Mucosa of descending colon (tissue), 3 donors: ENCODE results near the gene SMIM13. TPM values are rescaled to one million over a fixed set of nuclear protein-coding genes. Genes with fewer than 3 reads are reported as not detected.

Experiments used
- ATAC-seq: fragments of 200-7000 bp; cut with Tn5 transposase; one replicate; pipeline ENCODE4 v1.9.1; 2020; ENCODE audit warnings: mild to moderate bottlenecking, moderate library complexity
- DNase-seq, 3 donors: peaks; one replicate each; pipeline ENCODE4 v3.0.0-alpha.2; 2020
- H3K36me3 ChIP-seq: fragments of 200-600 bp; one replicate; pipeline ENCODE4 v1.8.0; 2021; ENCODE audit warnings: low read depth, mild to moderate bottlenecking
- H3K4me1 ChIP-seq: fragments of 200-600 bp; one replicate; pipeline ENCODE4 v1.8.0; 2021; ENCODE audit warnings: low read depth, mild to moderate bottlenecking
- H3K4me3 ChIP-seq: fragments of 200-600 bp; one replicate; pipeline ENCODE4 v1.8.0; 2021; ENCODE audit warnings: mild to moderate bottlenecking
- H3K9me3 ChIP-seq: fragments of 200-600 bp; one replicate; pipeline ENCODE4 v1.8.0; 2021; ENCODE audit warnings: mild to moderate bottlenecking
- CTCF ChIP-seq: fragments of 200-600 bp; IDR thresholded peaks from one replicate; pipeline ENCODE4 v1.8.0; 2022; ENCODE audit warnings: antibody characterized with exemption, mild to moderate bottlenecking
- intact Hi-C, 2 donors: fragments of 100-400 bp; cut with DNase I in 1 of 2; cut with micrococcal nuclease in 1 of 2; formaldehyde crosslinking; loops; one replicate each; pipeline versions ENCODE4 v1.11.0 to v1.11.1; 2022; cut with DNase I, micrococcal nuclease
- total RNA-seq, 3 donors: library from RNA; stranded (reverse); fragmentation: NEBNext Ultra II Directional in 2 of 3; extraction: Animal tissue kit (Norgen Biotek cat#: 25700) in 2 of 3; gene quantifications; one replicate each; pipeline versions ENCODE4 v1.2.1 to v1.2.4, GENCODE V29; 2021 to 2023
- donor health status: DM: no; HTN: no; CAD: no; lungs with moderate emphysema.
- donor health status: DM: no; HTN: no; CAD: no.
- donor health status: DM: no; HTN: yes; CAD: no.

SMIM13 gene
- total RNA-seq, 3 donors from 2014 or later, result 5.4 to 10.9 (median 5.6) TPM

GRCh38 chr6:11151488-11151887, 57.9 kb downstream of the SMIM13 start:
- H3K4me1 ChIP-seq, result no peaks in the 10 kb centered on the region
- no peak for DNase-seq
- H3K36me3 ChIP-seq, result no peaks in the 10 kb centered on the region
- H3K9me3 ChIP-seq, result no peaks in the 10 kb centered on the region
- ATAC-seq, result no peak
- intact Hi-C loops, result no loop called here
- TF ChIP-seq CTCF, result no peak
- H3K4me3 ChIP-seq, result no peak overlapping the region

GRCh38 chr6:11152581-11152980, 58.9 kb downstream of the SMIM13 start:
- H3K9me3 ChIP-seq, result no peaks in the 10 kb centered on the region
- intact Hi-C loops, result no loop called here
- no peak overlapping the region for H3K4me3 ChIP-seq
- TF ChIP-seq CTCF, result no peak
- H3K36me3 ChIP-seq, result no peaks in the 10 kb centered on the region
- ATAC-seq (no peak), DNase-seq (no peak)
- no peaks in the 10 kb centered on the region for H3K4me1 ChIP-seq

- Histone ChIP-seq H3K36me3 (no peaks in the 10 kb centered on the region), H3K9me3 (no peaks in the 10 kb centered on the region), H3K4me1 (no peaks in the 10 kb centered on the region), H3K4me3 (no peak overlapping the region)
- intact Hi-C loops, result no loop called here
- DNase-seq (no peak), ATAC-seq (no peak)
- TF ChIP-seq CTCF, result no peak
These were observed 59.8 kb downstream of the SMIM13 start for GRCh38 chr6:11153447-11153846.

GRCh38 chr6:11155589-11155988, 62.0 kb downstream of the SMIM13 start:
- intact Hi-C loops, result no loop called here

GRCh38 chr6:11160199-11160598, 66.6 kb downstream of the SMIM13 start:
- intact Hi-C loops, result no loop called here
- DNase-seq (no peak), ATAC-seq (peak; percentile 51)
- Histone ChIP-seq H3K36me3 (no peaks in the 10 kb centered on the region), H3K4me1 (no peaks in the 10 kb centered on the region), H3K4me3 (no peak overlapping the region), H3K9me3 (no peaks in the 10 kb centered on the region)
- TF ChIP-seq CTCF, result no peak

More at GRCh38 chr6:11155589-11155988, 62.0 kb downstream of the SMIM13 start:
- no peak for ATAC-seq
- no peaks in the 10 kb centered on the region for H3K9me3 ChIP-seq
- H3K36me3 ChIP-seq, result no peaks in the 10 kb centered on the region
- H3K4me1 ChIP-seq, result no peaks in the 10 kb centered on the region
- TF ChIP-seq CTCF, result no peak
- H3K4me3 ChIP-seq, result no peak overlapping the region
- DNase-seq, result no peak
